AG10803 (cell line): ENCODE measurements around the gene LIN28B.

Experiments
- DNase-seq: peaks from one replicate; pipeline ENCODE4 v3.0.0; 2010; ENCODE audit warnings: low read depth
- H3K4me3 ChIP-seq: 2 replicates; pipeline ENCODE4 v1.5.1; 2011; ENCODE audit warnings: mild to moderate bottlenecking, low read length, control low read depth
- CTCF ChIP-seq: conservative IDR thresholded peaks from 2 replicates; pipeline ENCODE4 v1.5.1; 2011; ENCODE audit warnings: mild to moderate bottlenecking, low read length, control low read depth, inconsistent platforms

Gene LIN28B

GRCh38 chr6:104957301-104958177 is 632 bp downstream of the LIN28B start:
- H3K4me3 ChIP-seq = no peak overlapping the region
- no peak for TF ChIP-seq CTCF
- no peak for DNase-seq

DNA sequence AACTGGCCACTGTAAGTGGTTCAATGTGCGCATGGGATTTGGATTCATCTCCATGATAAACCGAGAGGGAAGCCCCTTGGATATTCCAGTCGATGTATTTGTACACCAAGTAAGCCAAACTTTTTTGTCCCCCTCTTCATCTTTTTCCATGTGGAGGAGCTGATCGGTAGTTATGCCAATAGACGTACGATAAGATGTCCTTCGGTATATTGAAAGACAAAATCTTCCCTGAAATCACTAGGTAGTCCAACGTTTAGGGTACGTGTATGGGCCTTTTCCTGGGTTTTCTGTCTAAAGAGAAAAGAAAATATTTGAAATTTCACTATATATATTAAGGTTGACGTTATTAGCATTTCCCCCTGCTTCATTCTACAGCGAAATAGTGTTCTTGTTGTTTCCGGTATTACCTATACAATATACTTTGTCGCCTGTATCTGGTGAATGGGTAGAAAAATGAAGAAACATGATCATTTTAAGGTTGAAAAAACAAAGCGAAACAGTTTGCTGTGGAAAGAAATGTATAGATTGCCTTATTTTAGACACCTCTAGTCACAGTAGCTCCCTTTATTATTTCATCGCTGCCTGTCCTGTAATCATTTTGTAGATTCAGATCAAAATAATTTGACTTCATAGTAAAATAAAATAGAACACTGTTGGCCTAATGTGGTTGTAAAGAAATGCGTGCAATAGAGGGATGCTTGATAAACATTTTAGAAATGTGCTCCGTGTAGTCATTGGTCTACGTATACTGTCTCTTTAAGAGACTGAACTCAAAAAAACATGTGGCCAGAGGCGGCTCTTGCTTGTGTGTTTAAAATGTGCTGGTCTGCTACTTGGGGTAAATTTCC is 1.5 kb downstream of the LIN28B start:
- no peak for TF ChIP-seq CTCF
- no peak overlapping the region for H3K4me3 ChIP-seq
- DNase-seq = no peak

GRCh38 chr6:104959026-104959858 is 2.3 kb downstream of the LIN28B start:
- no peak for TF ChIP-seq CTCF
- no peak for DNase-seq
- H3K4me3 ChIP-seq = no peak overlapping the region

- no peak for TF ChIP-seq CTCF
- H3K4me3 ChIP-seq = no peak overlapping the region
- DNase-seq = no peak
These were observed 12.2 kb downstream of the LIN28B start for GRCh38 chr6:104969108-104969507.

GRCh38 chr6:104969785-104970581 is 13.1 kb downstream of the LIN28B start:
- no peak for DNase-seq
- no peak overlapping the region for H3K4me3 ChIP-seq
- no peak for TF ChIP-seq CTCF

DNA sequence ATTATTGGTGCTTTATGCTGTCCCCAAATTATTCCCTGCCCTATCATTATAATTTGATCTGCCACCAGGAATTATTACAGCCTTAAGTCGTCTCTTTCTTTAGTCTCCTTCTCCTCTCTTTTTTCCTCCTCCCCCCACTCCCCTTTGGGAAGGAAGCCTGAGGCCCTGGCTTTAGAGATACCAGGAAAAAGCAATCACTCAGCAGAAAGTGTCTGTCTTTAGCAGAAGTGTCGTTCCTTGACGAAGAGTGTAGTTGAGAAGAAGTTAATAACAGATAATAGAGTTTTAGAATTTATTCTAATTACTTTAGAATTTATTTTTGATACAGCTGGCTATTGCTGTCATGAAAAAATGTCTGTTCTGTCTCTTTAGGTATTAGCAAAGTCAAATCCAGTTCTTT is 16.5 kb downstream of the LIN28B start:
- no peak for TF ChIP-seq CTCF
- no peak overlapping the region for H3K4me3 ChIP-seq
- no peak for DNase-seq
